Measurements from ENCODE around the gene IGF2R. TPM values are rescaled to one million over a fixed set of nuclear protein-coding genes. Genes with fewer than 3 reads are reported as not detected.

The IGF2R gene
- total and polyA plus RNA-seq, 2 donors from 2014 or later, result 23.7 to 88.6 TPM

DNA sequence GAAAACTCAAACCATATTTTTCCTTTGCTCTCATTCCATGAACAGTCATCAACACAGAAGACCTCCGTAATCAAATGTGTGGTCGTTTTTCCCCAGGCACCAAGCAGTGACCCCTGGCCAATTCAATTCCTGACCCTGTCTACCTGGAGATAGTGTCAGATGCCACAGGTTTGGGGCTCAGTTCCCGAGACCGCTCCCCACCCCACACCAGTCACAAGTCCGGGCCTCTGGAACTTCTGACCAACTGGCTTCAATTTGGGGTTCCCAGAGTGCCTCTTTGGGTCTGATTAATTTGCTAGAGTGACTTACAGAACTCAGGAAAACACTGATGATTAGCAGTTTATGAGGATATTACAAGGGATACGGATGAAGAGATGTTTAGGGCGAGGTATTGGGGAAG lies 6.0 kb downstream of the IGF2R start:
- FAIRE-seq (no peak), DNase-seq (no peak)
- TF ChIP-seq, protein P1, sequence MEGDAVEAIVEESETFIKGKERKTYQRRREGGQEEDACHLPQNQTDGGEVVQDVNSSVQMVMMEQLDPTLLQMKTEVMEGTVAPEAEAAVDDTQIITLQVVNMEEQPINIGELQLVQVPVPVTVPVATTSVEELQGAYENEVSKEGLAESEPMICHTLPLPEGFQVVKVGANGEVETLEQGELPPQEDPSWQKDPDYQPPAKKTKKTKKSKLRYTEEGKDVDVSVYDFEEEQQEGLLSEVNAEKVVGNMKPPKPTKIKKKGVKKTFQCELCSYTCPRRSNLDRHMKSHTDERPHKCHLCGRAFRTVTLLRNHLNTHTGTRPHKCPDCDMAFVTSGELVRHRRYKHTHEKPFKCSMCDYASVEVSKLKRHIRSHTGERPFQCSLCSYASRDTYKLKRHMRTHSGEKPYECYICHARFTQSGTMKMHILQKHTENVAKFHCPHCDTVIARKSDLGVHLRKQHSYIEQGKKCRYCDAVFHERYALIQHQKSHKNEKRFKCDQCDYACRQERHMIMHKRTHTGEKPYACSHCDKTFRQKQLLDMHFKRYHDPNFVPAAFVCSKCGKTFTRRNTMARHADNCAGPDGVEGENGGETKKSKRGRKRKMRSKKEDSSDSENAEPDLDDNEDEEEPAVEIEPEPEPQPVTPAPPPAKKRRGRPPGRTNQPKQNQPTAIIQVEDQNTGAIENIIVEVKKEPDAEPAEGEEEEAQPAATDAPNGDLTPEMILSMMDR (IDR thresholded peaks at IDR 0.05; ENCODE audit: borderline replicate concordance, extremely low read depth, insufficient read depth), result no peak
- H3K4me1 ChIP-seq (ENCODE audit: control insufficient read depth in 2 of 3, insufficient read depth in 2 of 3, low read depth in 1 of 3, low read length in 3 of 3), result peaks cover 3 to 57% (median 47%) of the 10 kb centered on the region in 3 donors
- no peak overlapping the region for H3K4me3 ChIP-seq (ENCODE audit: low read length in 3 of 3)
- no peak overlapping the region for H3K9ac ChIP-seq (ENCODE audit: low read length in 3 of 3)
- H3K27me3 ChIP-seq (ENCODE audit: control insufficient read depth, insufficient read depth, low read length), result no peaks in the 10 kb centered on the region
- no peak overlapping the region for H3K27ac ChIP-seq (ENCODE audit: low read depth in 2 of 2, low read length in 2 of 2)
- H3K36me3 ChIP-seq (ENCODE audit: control insufficient read depth in 2 of 3, insufficient read depth in 3 of 3, low read length in 3 of 3), result no peaks in the 10 kb centered on the region
- intact Hi-C loops (cut with DNase I), result no loop called here
- no peaks in the 10 kb centered on the region for H3K9me3 ChIP-seq (ENCODE audit: control insufficient read depth in 2 of 3, insufficient read depth in 1 of 3, low read length in 3 of 3)

GRCh38 chr6:159976686-159977254 lies 7.9 kb downstream of the IGF2R start:
- Histone ChIP-seq H3K27ac (ENCODE audit: low read depth in 2 of 2, low read length in 2 of 2) (peak overlapping the region; percentile 11 to 51), H3K9ac (ENCODE audit: low read length in 3 of 3) (no peak overlapping the region), H3K4me3 (ENCODE audit: low read length in 3 of 3) (no peak overlapping the region), H3K4me1 (ENCODE audit: control insufficient read depth in 2 of 3, insufficient read depth in 2 of 3, low read depth in 1 of 3, low read length in 3 of 3) (peaks cover 3 to 67% (median 56%) of the 10 kb centered on the region in 3 donors), H3K36me3 (ENCODE audit: control insufficient read depth in 2 of 3, insufficient read depth in 3 of 3, low read length in 3 of 3) (no peaks in the 10 kb centered on the region), H3K9me3 (ENCODE audit: control insufficient read depth in 2 of 3, insufficient read depth in 1 of 3, low read length in 3 of 3) (no peaks in the 10 kb centered on the region), H3K27me3 (ENCODE audit: control insufficient read depth, insufficient read depth, low read length) (no peaks in the 10 kb centered on the region)
- TF ChIP-seq, protein P1 (IDR thresholded peaks at IDR 0.05; ENCODE audit: borderline replicate concordance, extremely low read depth, insufficient read depth), result no peak
- intact Hi-C loops (cut with DNase I), result no loop called here
- FAIRE-seq (no peak), DNase-seq (no peak)

- intact Hi-C loops (cut with DNase I), result no loop called here
- FAIRE-seq, result no peak
- Histone ChIP-seq H3K27ac (ENCODE audit: low read depth in 2 of 2, low read length in 2 of 2) (peak overlapping the region; percentile 51 to 56), H3K4me3 (ENCODE audit: low read length in 3 of 3) (no peak overlapping the region), H3K9ac (ENCODE audit: low read length in 3 of 3) (no peak overlapping the region), H3K27me3 (ENCODE audit: control insufficient read depth, insufficient read depth, low read length) (no peaks in the 10 kb centered on the region), H3K9me3 (ENCODE audit: control insufficient read depth in 2 of 3, insufficient read depth in 1 of 3, low read length in 3 of 3) (no peaks in the 10 kb centered on the region), H3K36me3 (ENCODE audit: control insufficient read depth in 2 of 3, insufficient read depth in 3 of 3, low read length in 3 of 3) (no peaks in the 10 kb centered on the region), H3K4me1 (ENCODE audit: control insufficient read depth in 2 of 3, insufficient read depth in 2 of 3, low read depth in 1 of 3, low read length in 3 of 3) (peaks cover 3 to 67% (median 62%) of the 10 kb centered on the region in 3 donors)
- TF ChIP-seq, protein P1 (IDR thresholded peaks at IDR 0.05; ENCODE audit: borderline replicate concordance, extremely low read depth, insufficient read depth), result no peak
- peak in 1 of 5 donors; percentile 48 for DNase-seq
Measured at GRCh38 chr6:159977255-159977903, 8.5 kb downstream of the IGF2R start.

All from kidney (tissue), 14 donors.